Endothelial cell (in vitro differentiated cells): ENCODE measurements around the gene CMIP. TPM values are rescaled to one million over a fixed set of nuclear protein-coding genes. Genes with fewer than 3 reads are reported as not detected.

Experiments used
- DNase-seq: peaks from one replicate; pipeline ENCODE4 v3.0.0; 2021; ENCODE audit warnings: low spot score
- H3K27ac Mint-ChIP-seq: one replicate; pipeline ENCODE4 v1.8.0; 2021; ENCODE audit warnings: mixed read lengths, inconsistent platforms; ENCODE audit not compliant: unreplicated experiment
- H3K27me3 Mint-ChIP-seq: one replicate; pipeline ENCODE4 v1.8.0; 2021; ENCODE audit warnings: mild to moderate bottlenecking, moderate library complexity, mixed read lengths, inconsistent platforms; ENCODE audit not compliant: unreplicated experiment
- H3K36me3 Mint-ChIP-seq: one replicate; pipeline ENCODE4 v1.8.0; 2021; ENCODE audit warnings: mild to moderate bottlenecking, low read depth, mixed read lengths, inconsistent platforms; ENCODE audit not compliant: unreplicated experiment
- H3K4me1 Mint-ChIP-seq: one replicate; pipeline ENCODE4 v1.8.0; 2021; ENCODE audit warnings: mild to moderate bottlenecking, mixed read lengths, inconsistent platforms; ENCODE audit not compliant: unreplicated experiment
- H3K4me3 Mint-ChIP-seq: one replicate; pipeline ENCODE4 v1.8.0; 2021; ENCODE audit warnings: mild to moderate bottlenecking, mixed read lengths, inconsistent platforms; ENCODE audit not compliant: unreplicated experiment
- H3K9me3 Mint-ChIP-seq: one replicate; pipeline ENCODE4 v1.8.0; 2021; ENCODE audit warnings: mixed read lengths, inconsistent platforms; ENCODE audit not compliant: unreplicated experiment
- total RNA-seq: library from RNA; stranded (reverse); fragmentation: NEBNext Ultra II Directional; extraction: Animal tissue kit (Norgen Biotek cat#: 25700); gene quantifications from one replicate; pipeline ENCODE4 v1.2.1, GENCODE V29; 2021; ENCODE audit not compliant: unreplicated experiment
- TF ChIP-seq, protein P1 (sequence below): fragments of 200-600 bp; sonication (generic); IDR thresholded peaks from one replicate; pipeline ENCODE4 v1.5.0; 2021; ENCODE audit warnings: antibody characterized with exemption; ENCODE audit not compliant: unreplicated experiment

The CMIP gene
- total RNA-seq, 1 donor from 2014 or later: 98.9 TPM

DNA sequence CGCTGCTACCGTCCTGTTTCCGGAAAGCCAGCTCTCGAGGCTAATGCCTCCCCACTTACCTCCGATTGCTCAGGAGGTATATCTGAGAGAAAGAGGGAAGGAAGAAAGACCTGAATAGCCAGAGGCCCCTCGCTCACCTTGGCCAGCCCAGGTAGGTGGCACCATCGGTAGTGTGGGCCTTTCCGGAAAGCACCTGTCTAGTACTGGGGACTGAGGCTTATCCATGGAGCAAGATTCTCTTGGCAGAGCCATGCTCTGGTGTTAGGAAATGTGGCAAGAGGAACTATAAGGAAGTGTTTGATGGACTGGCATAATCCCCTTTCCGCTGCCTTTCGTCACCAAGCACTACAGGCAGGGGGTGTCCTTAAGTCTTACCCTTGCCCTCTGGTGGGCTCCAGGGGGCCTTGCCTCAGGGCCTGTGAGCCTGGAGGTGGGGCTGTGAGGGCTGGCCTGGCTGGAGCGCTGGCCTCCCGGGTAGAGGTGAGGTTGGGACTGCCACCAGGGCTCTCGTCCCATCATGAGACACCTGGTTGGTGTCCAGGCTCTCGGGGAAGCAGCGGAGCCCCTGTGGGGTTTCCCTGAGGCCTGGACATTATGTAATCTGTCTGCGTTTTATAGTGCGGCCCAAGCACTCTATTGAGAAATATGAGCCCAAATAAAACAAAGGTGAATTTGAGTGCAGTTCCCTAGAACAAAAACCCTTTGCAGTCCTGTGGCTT lies 2.9 kb downstream of the CMIP start:
- no peak for DNase-seq
- Mint-ChIP-seq H3K4me1 (peaks cover 59% of the 10 kb centered on the region), H3K9me3 (no peaks in the 10 kb centered on the region), H3K27ac (peak overlapping the region; percentile 48), H3K4me3 (peak overlapping the region; percentile 97), H3K36me3 (no peaks in the 10 kb centered on the region), H3K27me3 (peaks cover 18% of the 10 kb centered on the region)
- TF ChIP-seq, protein P1, sequence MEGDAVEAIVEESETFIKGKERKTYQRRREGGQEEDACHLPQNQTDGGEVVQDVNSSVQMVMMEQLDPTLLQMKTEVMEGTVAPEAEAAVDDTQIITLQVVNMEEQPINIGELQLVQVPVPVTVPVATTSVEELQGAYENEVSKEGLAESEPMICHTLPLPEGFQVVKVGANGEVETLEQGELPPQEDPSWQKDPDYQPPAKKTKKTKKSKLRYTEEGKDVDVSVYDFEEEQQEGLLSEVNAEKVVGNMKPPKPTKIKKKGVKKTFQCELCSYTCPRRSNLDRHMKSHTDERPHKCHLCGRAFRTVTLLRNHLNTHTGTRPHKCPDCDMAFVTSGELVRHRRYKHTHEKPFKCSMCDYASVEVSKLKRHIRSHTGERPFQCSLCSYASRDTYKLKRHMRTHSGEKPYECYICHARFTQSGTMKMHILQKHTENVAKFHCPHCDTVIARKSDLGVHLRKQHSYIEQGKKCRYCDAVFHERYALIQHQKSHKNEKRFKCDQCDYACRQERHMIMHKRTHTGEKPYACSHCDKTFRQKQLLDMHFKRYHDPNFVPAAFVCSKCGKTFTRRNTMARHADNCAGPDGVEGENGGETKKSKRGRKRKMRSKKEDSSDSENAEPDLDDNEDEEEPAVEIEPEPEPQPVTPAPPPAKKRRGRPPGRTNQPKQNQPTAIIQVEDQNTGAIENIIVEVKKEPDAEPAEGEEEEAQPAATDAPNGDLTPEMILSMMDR: no peak

DNA sequence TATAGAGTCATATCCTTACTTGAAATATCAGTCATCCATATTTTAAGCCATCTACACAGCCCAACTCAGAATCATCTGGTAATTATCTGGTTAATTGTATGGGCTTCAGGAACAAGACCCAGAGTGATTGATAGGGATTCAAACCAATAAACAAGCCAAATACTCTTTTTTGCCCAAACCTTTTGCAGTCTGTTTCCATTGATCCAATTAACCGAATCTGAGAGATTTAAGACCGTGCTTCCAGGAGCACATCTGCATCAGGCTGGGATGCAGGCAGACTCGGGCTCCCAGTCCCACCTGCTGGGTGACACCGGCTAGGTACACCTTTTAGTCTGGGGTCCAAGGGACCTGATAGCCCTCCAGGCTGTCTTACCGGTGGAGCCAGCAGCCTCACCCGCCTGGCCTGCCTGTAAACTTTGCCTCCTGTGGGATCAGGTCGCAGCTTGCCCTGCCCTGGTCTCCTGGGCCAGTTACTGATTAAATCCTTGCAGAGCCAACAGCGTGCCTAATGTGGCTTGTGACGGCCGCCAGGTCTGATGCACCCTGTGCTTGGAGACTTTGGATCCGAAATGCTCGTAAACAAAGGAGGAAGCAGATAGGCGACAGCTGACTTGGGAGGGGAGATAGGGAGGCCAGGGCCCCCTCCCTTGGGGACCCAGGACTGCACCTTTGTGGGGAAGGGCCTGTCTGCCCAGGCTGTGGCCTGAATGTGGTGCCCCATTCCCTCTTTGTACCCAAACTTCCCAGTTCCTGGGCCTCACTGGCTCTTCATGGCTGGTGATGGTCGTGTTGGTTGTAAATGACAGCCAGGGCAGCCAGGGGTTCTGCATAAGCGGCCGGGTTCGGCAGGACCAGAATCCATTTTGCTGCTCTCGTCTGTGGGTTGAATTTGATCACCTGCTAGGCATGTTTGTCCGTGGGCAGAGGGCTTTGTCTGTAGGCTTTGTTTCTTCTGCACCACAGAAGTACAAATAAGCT lies 3.8 kb downstream of the CMIP start:
- H3K27ac Mint-ChIP-seq: peak overlapping the region; percentile 36
- DNase-seq: no peak
- H3K4me3 Mint-ChIP-seq: peak overlapping the region; percentile 62
- H3K36me3 Mint-ChIP-seq: peaks cover 5% of the 10 kb centered on the region
- no peaks in the 10 kb centered on the region for H3K9me3 Mint-ChIP-seq
- TF ChIP-seq, protein P1: no peak
- peaks cover 16% of the 10 kb centered on the region for H3K27me3 Mint-ChIP-seq
- peaks cover 65% of the 10 kb centered on the region for H3K4me1 Mint-ChIP-seq

DNA sequence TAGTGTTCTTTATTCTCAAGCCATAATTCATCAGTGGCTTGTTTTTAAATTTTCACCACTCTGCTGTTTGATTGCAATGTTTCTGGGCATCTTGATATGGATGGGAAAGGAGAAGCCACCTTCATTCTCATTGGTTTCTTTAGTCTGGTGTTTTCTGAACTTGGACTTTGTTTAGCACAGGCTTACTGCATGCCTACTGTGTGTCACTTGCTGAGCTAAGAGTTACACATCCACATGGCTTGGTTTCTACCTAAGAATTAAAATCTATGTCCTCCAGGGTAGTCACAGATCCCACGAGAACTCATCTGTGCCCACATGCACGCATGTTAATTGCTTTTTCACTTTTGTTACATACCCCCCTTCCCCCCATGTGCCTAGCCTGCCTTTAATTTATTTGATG lies 4.6 kb downstream of the CMIP start:
- H3K27me3 Mint-ChIP-seq: peaks cover 14% of the 10 kb centered on the region
- peaks cover 5% of the 10 kb centered on the region for H3K36me3 Mint-ChIP-seq
- H3K9me3 Mint-ChIP-seq: no peaks in the 10 kb centered on the region
- no peak overlapping the region for H3K4me3 Mint-ChIP-seq
- H3K4me1 Mint-ChIP-seq: peaks cover 66% of the 10 kb centered on the region
- TF ChIP-seq, protein P1: no peak
- H3K27ac Mint-ChIP-seq: no peak overlapping the region
- DNase-seq: no peak

GRCh38 chr16:81449899-81450608 lies 5.4 kb downstream of the CMIP start:
- Mint-ChIP-seq H3K9me3 (no peaks in the 10 kb centered on the region), H3K4me3 (no peak overlapping the region), H3K27me3 (peaks cover 14% of the 10 kb centered on the region), H3K4me1 (peaks cover 74% of the 10 kb centered on the region), H3K27ac (peak overlapping the region; percentile 20), H3K36me3 (peaks cover 10% of the 10 kb centered on the region)
- DNase-seq: no peak
- TF ChIP-seq, protein P1: no peak
